ENCODE results near the gene MRC2.

The MRC2 gene

DNA sequence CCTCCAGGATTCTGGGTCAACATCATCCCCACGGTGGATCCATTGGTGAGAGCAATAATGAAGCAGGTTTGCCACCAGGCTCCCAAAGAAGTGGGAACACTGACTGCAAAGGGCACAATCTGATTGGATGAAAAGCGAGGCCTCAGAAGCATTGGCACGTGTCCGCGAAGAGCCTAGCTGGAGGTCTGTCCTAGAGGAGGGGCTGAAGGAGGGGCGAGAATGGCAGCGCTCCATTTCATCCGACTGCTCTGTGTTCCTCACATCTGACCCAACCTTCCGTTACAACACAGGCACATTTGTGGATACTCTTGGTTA lies 79.9 kb downstream of the MRC2 start:
- Histone ChIP-seq H3K4me3 (ENCODE audit: low read length, poor library complexity, severe bottlenecking) (no peak overlapping the region), H4K20me1 (ENCODE audit: insufficient read depth, low read length, poor library complexity, severe bottlenecking) (no peaks in the 10 kb centered on the region), H3K9me3 (ENCODE audit: insufficient read depth, low read depth, low read length) (no peaks in the 10 kb centered on the region), H3K36me3 (ENCODE audit: insufficient read depth, low read length) (no peaks in the 10 kb centered on the region), H3K4me2 (ENCODE audit: low read depth, low read length, poor library complexity, severe bottlenecking) (no peak overlapping the region), H3K9ac (ENCODE audit: low read depth, low read length, poor library complexity, severe bottlenecking) (no peak overlapping the region), H3K27me3 (ENCODE audit: insufficient read depth, low read length, poor library complexity, severe bottlenecking) (peaks cover 8% of the 10 kb centered on the region), H2AFZ (ENCODE audit: low read length) (no peak overlapping the region), H3K9me2 (replicated peaks; ENCODE audit: low read depth, low read length) (no peaks in the 10 kb centered on the region), H3K4me1 (ENCODE audit: insufficient read depth, low read length, poor library complexity, severe bottlenecking) (peaks cover 5% of the 10 kb centered on the region), H3K79me2 (ENCODE audit: insufficient read depth, low read length) (no peaks in the 10 kb centered on the region), H3F3A (ENCODE audit: low read depth) (no peaks in the 10 kb centered on the region)
- TF ChIP-seq, protein P1, sequence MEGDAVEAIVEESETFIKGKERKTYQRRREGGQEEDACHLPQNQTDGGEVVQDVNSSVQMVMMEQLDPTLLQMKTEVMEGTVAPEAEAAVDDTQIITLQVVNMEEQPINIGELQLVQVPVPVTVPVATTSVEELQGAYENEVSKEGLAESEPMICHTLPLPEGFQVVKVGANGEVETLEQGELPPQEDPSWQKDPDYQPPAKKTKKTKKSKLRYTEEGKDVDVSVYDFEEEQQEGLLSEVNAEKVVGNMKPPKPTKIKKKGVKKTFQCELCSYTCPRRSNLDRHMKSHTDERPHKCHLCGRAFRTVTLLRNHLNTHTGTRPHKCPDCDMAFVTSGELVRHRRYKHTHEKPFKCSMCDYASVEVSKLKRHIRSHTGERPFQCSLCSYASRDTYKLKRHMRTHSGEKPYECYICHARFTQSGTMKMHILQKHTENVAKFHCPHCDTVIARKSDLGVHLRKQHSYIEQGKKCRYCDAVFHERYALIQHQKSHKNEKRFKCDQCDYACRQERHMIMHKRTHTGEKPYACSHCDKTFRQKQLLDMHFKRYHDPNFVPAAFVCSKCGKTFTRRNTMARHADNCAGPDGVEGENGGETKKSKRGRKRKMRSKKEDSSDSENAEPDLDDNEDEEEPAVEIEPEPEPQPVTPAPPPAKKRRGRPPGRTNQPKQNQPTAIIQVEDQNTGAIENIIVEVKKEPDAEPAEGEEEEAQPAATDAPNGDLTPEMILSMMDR (conservative IDR thresholded peaks at IDR 0.05; ENCODE audit: low read length) = no peak
- TF ChIP-seq EZH2phosphoT487 (IDR thresholded peaks at IDR 0.05; ENCODE audit: borderline replicate concordance) = no peak

DNA sequence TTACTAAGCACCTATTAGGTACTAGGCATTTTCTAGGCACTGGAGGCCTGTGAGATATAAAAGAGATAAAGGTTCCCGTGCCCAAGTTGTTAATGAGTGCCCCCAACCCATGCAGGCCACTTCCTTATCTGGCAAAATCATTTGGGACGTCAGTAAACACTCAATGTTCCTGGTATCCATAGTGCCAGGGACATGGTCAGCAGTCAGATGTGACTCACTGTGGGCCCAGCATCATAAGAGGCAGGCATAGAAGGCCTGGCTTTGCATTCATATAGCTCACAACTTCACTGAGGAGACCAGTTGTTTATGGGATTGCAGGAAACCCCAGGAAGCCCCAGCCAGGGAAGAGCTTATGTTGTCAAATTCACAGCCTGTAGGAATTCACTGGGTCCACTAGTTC lies 81.1 kb downstream of the MRC2 start:
- no peaks in the 10 kb centered on the region for H3F3A ChIP-seq (ENCODE audit: low read depth)
- TF ChIP-seq, protein P1 (conservative IDR thresholded peaks at IDR 0.05; ENCODE audit: low read length) = no peak
- no peak for TF ChIP-seq EZH2phosphoT487 (IDR thresholded peaks at IDR 0.05; ENCODE audit: borderline replicate concordance)

DNA sequence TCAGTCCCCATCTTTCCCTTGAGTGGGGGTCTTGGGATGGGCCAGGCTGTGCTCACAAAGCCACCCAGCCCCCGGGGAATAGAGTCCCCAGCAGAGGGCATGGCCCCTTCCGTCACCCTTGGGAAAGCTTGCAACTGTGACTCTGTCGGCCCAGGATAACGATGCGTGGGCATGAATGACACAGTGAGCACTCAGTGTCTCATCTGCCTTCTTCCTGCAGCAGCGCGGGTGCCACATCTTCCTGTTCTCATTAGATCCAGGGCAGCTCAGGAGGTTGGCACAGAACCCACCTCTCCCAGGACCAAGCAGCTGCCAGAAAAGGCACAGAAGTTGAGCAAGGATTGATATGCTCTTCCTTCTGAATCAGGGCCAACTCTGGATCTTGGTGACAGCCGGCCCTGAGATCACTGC lies 84.7 kb downstream of the MRC2 start:
- no peaks in the 10 kb centered on the region for H3K9me3 ChIP-seq (ENCODE audit: insufficient read depth, low read depth, low read length)
- H3K79me2 ChIP-seq (ENCODE audit: insufficient read depth, low read length) = no peaks in the 10 kb centered on the region
- H3K36me3 ChIP-seq (ENCODE audit: insufficient read depth, low read length) = no peaks in the 10 kb centered on the region
- H3K4me1 ChIP-seq (ENCODE audit: insufficient read depth, low read length, poor library complexity, severe bottlenecking) = no peaks in the 10 kb centered on the region
- H3K4me3 ChIP-seq (ENCODE audit: low read length, poor library complexity, severe bottlenecking) = no peak overlapping the region
- H3K4me2 ChIP-seq (ENCODE audit: low read depth, low read length, poor library complexity, severe bottlenecking) = no peak overlapping the region
- H4K20me1 ChIP-seq (ENCODE audit: insufficient read depth, low read length, poor library complexity, severe bottlenecking) = no peaks in the 10 kb centered on the region
- H3K9ac ChIP-seq (ENCODE audit: low read depth, low read length, poor library complexity, severe bottlenecking) = no peak overlapping the region
- H3K27me3 ChIP-seq (ENCODE audit: insufficient read depth, low read length, poor library complexity, severe bottlenecking) = no peaks in the 10 kb centered on the region
- H3F3A ChIP-seq (ENCODE audit: low read depth) = no peaks in the 10 kb centered on the region
- TF ChIP-seq, protein P1 (conservative IDR thresholded peaks at IDR 0.05; ENCODE audit: low read length) = no peak
- H2AFZ ChIP-seq (ENCODE audit: low read length) = no peak overlapping the region
- no peaks in the 10 kb centered on the region for H3K9me2 ChIP-seq (replicated peaks; ENCODE audit: low read depth, low read length)

More for the DNA sequence above, 81.1 kb downstream of the MRC2 start:
- Histone ChIP-seq H3K9me3 (ENCODE audit: insufficient read depth, low read depth, low read length) (no peaks in the 10 kb centered on the region), H3K79me2 (ENCODE audit: insufficient read depth, low read length) (no peaks in the 10 kb centered on the region), H3K4me1 (ENCODE audit: insufficient read depth, low read length, poor library complexity, severe bottlenecking) (peaks cover 5% of the 10 kb centered on the region), H3K27me3 (ENCODE audit: insufficient read depth, low read length, poor library complexity, severe bottlenecking) (peaks cover 8% of the 10 kb centered on the region), H3K4me3 (ENCODE audit: low read length, poor library complexity, severe bottlenecking) (no peak overlapping the region), H4K20me1 (ENCODE audit: insufficient read depth, low read length, poor library complexity, severe bottlenecking) (no peaks in the 10 kb centered on the region), H3K4me2 (ENCODE audit: low read depth, low read length, poor library complexity, severe bottlenecking) (no peak overlapping the region), H3K9me2 (replicated peaks; ENCODE audit: low read depth, low read length) (no peaks in the 10 kb centered on the region), H3K9ac (ENCODE audit: low read depth, low read length, poor library complexity, severe bottlenecking) (no peak overlapping the region), H2AFZ (ENCODE audit: low read length) (no peak overlapping the region), H3K36me3 (ENCODE audit: insufficient read depth, low read length) (no peaks in the 10 kb centered on the region)

Measured in Loucy (cell line).